GM12874 (cell line): ENCODE results near the gene NMNAT2.

Source experiments
- TF ChIP-seq, protein P1 (sequence below): IDR thresholded peaks from 2 replicates; pipeline ENCODE4 v1.5.1; 2011; ENCODE audit warnings: low read depth, mild to moderate bottlenecking, control low read depth, low read length, moderate library complexity; ENCODE audit not compliant: insufficient read depth

Gene NMNAT2

DNA sequence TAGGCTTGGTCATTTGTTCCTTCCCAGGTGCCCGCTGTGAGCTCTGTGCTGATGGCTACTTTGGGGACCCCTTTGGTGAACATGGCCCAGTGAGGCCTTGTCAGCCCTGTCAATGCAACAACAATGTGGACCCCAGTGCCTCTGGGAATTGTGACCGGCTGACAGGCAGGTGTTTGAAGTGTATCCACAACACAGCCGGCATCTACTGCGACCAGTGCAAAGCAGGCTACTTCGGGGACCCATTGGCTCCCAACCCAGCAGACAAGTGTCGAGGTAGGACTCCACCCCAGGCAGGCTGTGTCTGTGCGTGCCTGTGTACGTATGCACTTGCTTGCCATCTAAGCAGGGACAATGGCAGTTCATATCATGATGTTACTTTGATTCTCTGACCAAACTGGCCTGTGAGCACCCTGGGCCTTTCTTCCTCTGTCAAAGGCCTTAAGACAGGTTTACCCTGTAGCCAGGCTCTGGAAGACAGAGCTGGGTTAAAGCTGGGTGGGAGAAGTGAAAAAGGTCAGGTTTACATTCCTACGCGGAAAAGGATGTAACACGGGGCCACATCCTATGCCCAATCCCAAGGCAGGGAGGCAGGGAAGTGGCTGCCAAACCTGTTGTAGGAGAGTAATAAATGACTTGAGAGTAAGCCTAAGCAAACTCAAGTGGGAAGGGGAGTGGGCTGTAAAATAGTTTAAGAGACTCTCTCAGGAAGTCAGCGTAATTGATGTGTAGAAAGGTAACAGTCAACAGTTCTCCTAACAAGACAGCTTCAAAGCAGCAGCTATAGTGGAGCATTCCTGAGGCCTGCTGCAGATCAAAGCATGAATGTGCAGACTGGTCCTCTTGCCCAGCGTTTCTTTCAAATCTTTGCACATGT is 189.6 kb downstream of the NMNAT2 start:
- TF ChIP-seq, protein P1, sequence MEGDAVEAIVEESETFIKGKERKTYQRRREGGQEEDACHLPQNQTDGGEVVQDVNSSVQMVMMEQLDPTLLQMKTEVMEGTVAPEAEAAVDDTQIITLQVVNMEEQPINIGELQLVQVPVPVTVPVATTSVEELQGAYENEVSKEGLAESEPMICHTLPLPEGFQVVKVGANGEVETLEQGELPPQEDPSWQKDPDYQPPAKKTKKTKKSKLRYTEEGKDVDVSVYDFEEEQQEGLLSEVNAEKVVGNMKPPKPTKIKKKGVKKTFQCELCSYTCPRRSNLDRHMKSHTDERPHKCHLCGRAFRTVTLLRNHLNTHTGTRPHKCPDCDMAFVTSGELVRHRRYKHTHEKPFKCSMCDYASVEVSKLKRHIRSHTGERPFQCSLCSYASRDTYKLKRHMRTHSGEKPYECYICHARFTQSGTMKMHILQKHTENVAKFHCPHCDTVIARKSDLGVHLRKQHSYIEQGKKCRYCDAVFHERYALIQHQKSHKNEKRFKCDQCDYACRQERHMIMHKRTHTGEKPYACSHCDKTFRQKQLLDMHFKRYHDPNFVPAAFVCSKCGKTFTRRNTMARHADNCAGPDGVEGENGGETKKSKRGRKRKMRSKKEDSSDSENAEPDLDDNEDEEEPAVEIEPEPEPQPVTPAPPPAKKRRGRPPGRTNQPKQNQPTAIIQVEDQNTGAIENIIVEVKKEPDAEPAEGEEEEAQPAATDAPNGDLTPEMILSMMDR, result no peak

DNA sequence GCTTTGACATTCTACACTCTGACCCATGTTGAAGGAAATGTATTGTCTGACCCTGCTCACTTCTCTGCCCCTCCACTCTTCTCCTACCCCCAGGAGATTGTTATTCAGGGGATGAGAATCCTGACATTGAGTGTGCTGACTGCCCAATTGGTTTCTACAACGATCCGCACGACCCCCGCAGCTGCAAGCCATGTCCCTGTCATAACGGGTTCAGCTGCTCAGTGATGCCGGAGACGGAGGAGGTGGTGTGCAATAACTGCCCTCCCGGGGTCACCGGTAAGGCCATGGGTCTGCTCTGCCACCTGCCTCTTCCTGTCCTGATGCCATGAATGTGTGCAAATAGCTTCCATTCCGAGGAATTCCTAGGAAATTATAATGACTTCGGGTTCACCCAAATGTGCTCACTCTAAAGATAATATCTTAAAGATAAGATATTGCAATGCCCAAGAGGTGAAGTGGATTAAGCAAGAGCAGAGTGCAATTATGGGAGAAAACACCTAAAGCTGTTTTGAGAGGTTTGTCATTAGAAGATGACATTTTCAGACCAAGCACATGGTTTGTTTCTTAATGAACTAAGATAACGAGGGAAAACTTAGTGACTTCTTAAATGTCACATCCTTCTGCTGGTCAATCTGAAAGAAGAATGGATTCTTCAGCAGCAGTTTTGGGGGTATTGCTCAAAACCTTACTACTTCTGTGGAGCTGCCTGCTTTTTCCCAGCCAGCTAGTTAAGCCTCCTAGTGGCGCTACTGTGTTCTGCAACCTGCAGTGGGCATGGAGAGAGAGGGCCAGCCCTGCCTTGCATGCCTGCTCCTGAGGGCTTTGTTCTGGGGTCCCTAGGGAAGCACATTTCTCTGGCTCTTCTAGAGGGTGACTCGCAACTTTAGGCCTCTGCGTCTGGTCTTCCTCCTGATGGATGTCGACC is 190.5 kb downstream of the NMNAT2 start:
- TF ChIP-seq, protein P1, result peak; percentile 92

DNA sequence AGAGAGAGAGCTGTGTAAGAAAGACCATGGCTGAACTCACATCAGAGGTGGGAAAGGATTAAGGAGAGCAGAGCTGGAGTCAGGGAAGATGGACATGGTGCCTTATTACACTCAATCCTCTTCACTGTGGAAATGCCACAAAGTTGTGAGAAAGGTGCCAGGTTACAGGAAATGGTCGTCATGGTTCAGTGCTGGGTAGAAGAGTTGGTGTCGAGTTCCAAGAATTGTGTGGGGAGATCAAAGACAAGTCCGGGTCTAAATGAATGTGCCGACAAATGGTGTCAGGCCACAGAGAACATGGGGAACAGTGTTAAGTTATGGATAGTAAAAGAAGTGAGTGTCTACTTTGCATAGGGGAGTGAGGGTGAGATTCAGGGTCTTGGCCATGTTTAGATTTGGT is 191.2 kb downstream of the NMNAT2 start:
- TF ChIP-seq, protein P1, result no peak

DNA sequence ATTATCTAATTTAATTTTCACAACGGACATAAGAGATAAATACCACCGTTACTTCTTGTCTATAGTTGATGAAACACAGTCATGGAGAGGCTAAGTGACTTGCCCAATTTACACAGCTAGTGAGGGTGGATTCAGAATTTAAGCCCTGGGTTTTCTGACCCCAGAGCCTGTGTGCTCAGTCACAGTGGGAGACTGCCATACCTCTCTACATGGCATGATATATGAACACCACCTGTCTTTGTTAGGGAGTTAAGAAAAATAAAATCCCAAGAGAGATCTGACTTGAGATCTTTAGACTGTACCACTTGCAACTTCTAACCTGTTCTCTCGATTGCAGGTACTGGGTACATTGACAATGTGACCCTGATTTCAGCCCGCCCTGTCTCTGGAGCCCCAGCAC is 191.8 kb downstream of the NMNAT2 start:
- TF ChIP-seq, protein P1, result no peak

DNA sequence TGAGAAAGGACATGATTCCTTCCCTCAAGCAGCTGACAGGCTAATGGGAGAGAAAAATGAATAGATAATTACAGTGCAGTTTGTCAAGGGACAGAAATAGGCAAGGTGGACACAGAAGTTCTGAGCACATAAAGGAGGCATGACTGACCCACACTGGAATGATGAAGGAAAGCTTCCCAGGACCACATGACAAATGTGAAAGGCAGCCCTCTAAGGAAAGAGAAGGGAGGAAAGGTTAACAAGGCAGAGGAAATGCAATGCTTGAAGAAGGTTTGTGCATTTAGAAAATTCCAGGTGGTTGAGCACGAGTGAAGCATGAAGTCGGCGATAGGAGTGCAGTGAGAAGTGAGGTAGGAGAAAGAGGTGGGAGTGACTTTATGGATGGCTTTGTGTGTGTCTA is 194.7 kb downstream of the NMNAT2 start:
- TF ChIP-seq, protein P1, result no peak

DNA sequence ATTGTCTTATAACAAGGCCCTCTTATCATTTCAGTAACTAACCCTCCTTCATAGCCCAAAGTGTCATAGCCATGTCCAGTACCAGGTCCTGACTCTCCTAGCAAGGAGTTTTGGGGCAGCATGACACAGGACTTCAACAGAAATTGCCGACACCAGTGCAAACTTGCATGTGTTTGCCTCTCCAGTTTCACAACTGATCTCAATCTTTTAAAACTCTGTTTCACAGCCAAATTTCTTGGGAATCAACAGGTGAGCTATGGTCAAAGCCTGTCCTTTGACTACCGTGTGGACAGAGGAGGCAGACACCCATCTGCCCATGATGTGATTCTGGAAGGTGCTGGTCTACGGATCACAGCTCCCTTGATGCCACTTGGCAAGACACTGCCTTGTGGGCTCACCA is 195.3 kb downstream of the NMNAT2 start:
- TF ChIP-seq, protein P1, result no peak

DNA sequence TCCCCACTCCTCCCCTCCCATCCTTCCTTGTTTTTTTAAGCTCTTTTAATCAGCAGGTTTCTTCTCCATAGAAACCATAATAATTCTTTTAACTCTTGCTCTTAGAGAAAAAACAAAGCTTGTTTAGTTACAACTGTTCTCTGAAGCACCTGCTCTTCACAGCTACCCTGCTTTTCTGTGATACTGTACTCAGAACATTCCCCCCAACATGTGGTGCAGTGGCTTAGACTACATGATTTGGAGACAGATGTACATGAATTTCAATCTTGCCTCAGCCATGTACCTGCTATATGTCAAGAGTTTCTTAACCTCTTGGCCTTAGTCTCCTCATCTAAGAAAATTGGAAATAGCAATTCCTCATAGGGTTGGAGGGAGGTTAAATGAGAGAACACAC is 198.6 kb downstream of the NMNAT2 start:
- TF ChIP-seq, protein P1, result no peak
